Gastrocnemius medialis (tissue), 4 donors: Measurements from ENCODE around the gene CORIN. TPM values are rescaled to one million over a fixed set of nuclear protein-coding genes. Genes with fewer than 3 reads are reported as not detected.
A peak's percentile ranks its signal among the peaks of the same experiment; 100 is the strongest.

Experiments used
- ATAC-seq, 2 donors: fragments of 150-250 bp; one replicate each; pipeline ENCODE4 v1.9.1; 2016
- DNase-seq, 2 donors: peaks; one replicate each; pipeline ENCODE4 v3.0.0-alpha.2; 2019
- H3K27ac ChIP-seq, 4 donors: fragments of 200-600 bp; sonication (generic); 1 replicate in 1 of 4; 2 replicates in 3 of 4; pipeline ENCODE4 v1.5.1; 2016 to 2018; ENCODE audit warnings: mild to moderate bottlenecking in 2 of 4, moderate library complexity in 1 of 4
- H3K27me3 ChIP-seq, 3 donors: fragments of 200-600 bp; sonication (generic) in 2 of 3; 1 replicate in 1 of 3; 2 replicates in 2 of 3; pipeline versions ENCODE4 v1.5.1 to v1.6.0; 2016 to 2019; ENCODE audit warnings: mild to moderate bottlenecking in 1 of 3, moderate library complexity in 1 of 3
- H3K36me3 ChIP-seq, 2 donors: fragments of 200-600 bp; sonication (generic) in 1 of 2; one replicate each; pipeline ENCODE4 v1.5.1; 2017 to 2018
- H3K4me1 ChIP-seq, 2 donors: fragments of 200-600 bp; sonication (generic) in 1 of 2; one replicate each; pipeline ENCODE4 v1.5.1; 2016 to 2017; ENCODE audit warnings: mild to moderate bottlenecking in 2 of 2
- H3K4me3 ChIP-seq, 4 donors: fragments of 200-600 bp; sonication (generic) in 3 of 4; 1 replicate in 1 of 4; 2 replicates in 3 of 4; pipeline ENCODE4 v1.5.1; 2016 to 2019; ENCODE audit warnings: mild to moderate bottlenecking in 2 of 4
- H3K9me3 ChIP-seq, 3 donors: fragments of 200-600 bp; sonication (generic) in 2 of 3; 1 replicate in 1 of 3; 2 replicates in 2 of 3; pipeline ENCODE4 v1.5.1; 2016 to 2019
- CTCF ChIP-seq, 5 experiments: fragments of 450-650 bp in 3 of 5; fragments of 200-600 bp in 2 of 5; sonication (generic) in 2 of 5; IDR thresholded peaks in 4 of 5; conservative IDR thresholded peaks in 1 of 5; 1 replicate in 4 of 5; 2 replicates in 1 of 5; pipeline ENCODE4 v1.5.1; 2016 to 2019; ENCODE audit warnings: antibody characterized with exemption in 5 of 5, mild to moderate bottlenecking in 3 of 5, moderate library complexity in 3 of 5
- POLR2A ChIP-seq, 2 donors: fragments of 450-650 bp; IDR thresholded peaks; one replicate each; pipeline ENCODE4 v1.6.1; 2017; ENCODE audit warnings: antibody characterized with exemption in 2 of 2, mild to moderate bottlenecking in 2 of 2, moderate library complexity in 2 of 2
- in situ Hi-C, 4 donors: fragments of 200-750 bp; cut with MboI; loops; one replicate each; pipeline versions ENCODE4 v1.15.0 to v1.8.0; 2017; ENCODE audit warnings: low sequenced_read_pairs in 4 of 4
- intact Hi-C: fragments of 100-400 bp; cut with DNase I; formaldehyde crosslinking; loops from one replicate; pipeline ENCODE4 v1.15.1; 2023; ENCODE audit warnings: low total_unique reads
- total RNA-seq, 4 donors: library from RNA; depleted of rRNA; stranded (reverse); fragments of >200 nt; gene quantifications; one replicate each; pipeline versions ENCODE4 v1.1.0 to v1.2.3, GENCODE V29; 2016

The CORIN gene
- total RNA-seq, 4 donors from 2014 or later: 0.49 to 0.70 TPM; not detected in 2

GRCh38 chr4:47669946-47670345, 167.9 kb downstream of the CORIN start:
- Histone ChIP-seq H3K9me3 (no peaks in the 10 kb centered on the region), H3K27me3 (no peaks in the 10 kb centered on the region), H3K27ac (no peak overlapping the region), H3K4me1 (no peaks in the 10 kb centered on the region), H3K36me3 (no peaks in the 10 kb centered on the region), H3K4me3 (no peak overlapping the region)
- ATAC-seq (no peak), DNase-seq (no peak)
- intact Hi-C loops (loop anchor here (5.0 kb wide), 1 partner anchor 262 kb away; no protein-coding TSS in a partner anchor), in situ Hi-C loops (no loop called here)
- TF ChIP-seq CTCF (IDR thresholded peaks at IDR 0.05 in 4 of 5, conservative IDR thresholded peaks at IDR 0.05 in 1 of 5): no peak
- TF ChIP-seq POLR2A (IDR thresholded peaks at IDR 0.05): no peak

GRCh38 chr4:47668810-47669408, 169.0 kb downstream of the CORIN start:
- no peak for DNase-seq
- Histone ChIP-seq H3K36me3 (no peaks in the 10 kb centered on the region), H3K27ac (no peak overlapping the region), H3K4me3 (no peak overlapping the region), H3K27me3 (no peaks in the 10 kb centered on the region), H3K9me3 (no peaks in the 10 kb centered on the region), H3K4me1 (no peaks in the 10 kb centered on the region)
- ATAC-seq: no peak
- TF ChIP-seq CTCF (IDR thresholded peaks at IDR 0.05 in 4 of 5, conservative IDR thresholded peaks at IDR 0.05 in 1 of 5) (peak in 3 of 5 experiments; percentile 38 to 57 (median 56)), POLR2A (IDR thresholded peaks at IDR 0.05) (no peak)
- intact Hi-C loops: loop anchor here (5.0 kb wide), 1 partner anchor 263 kb away; no protein-coding TSS in a partner anchor
- in situ Hi-C loops: no loop called here

GRCh38 chr4:47668256-47668655, 169.6 kb downstream of the CORIN start:
- Histone ChIP-seq H3K4me1 (no peaks in the 10 kb centered on the region), H3K9me3 (no peaks in the 10 kb centered on the region), H3K36me3 (no peaks in the 10 kb centered on the region), H3K4me3 (no peak overlapping the region), H3K27me3 (no peaks in the 10 kb centered on the region), H3K27ac (no peak overlapping the region)
- in situ Hi-C loops (no loop called here), intact Hi-C loops (loop anchor here (5.0 kb wide), 1 partner anchor 264 kb away; no protein-coding TSS in a partner anchor)
- TF ChIP-seq CTCF (IDR thresholded peaks at IDR 0.05 in 4 of 5, conservative IDR thresholded peaks at IDR 0.05 in 1 of 5): no peak
- no peak for ATAC-seq
- no peak for DNase-seq

GRCh38 chr4:47667552-47667951, 170.3 kb downstream of the CORIN start:
- ATAC-seq (no peak), DNase-seq (no peak)
- intact Hi-C loops (loop anchor here (5.0 kb wide), 1 partner anchor 265 kb away; no protein-coding TSS in a partner anchor), in situ Hi-C loops (no loop called here)
- Histone ChIP-seq H3K27ac (no peak overlapping the region), H3K4me1 (no peaks in the 10 kb centered on the region), H3K27me3 (no peaks in the 10 kb centered on the region), H3K36me3 (no peaks in the 10 kb centered on the region), H3K9me3 (no peaks in the 10 kb centered on the region), H3K4me3 (no peak overlapping the region)
- no peak for TF ChIP-seq POLR2A (IDR thresholded peaks at IDR 0.05)
- no peak for TF ChIP-seq CTCF (IDR thresholded peaks at IDR 0.05 in 4 of 5, conservative IDR thresholded peaks at IDR 0.05 in 1 of 5)
